HEK293T (cell line): ENCODE measurements around the gene CDC42BPG.

Source experiments
- FOXM1 ChIP-seq: fragments of 450-650 bp; IDR thresholded peaks from 2 replicates; pipeline ENCODE4 v1.6.1; 2017; ENCODE audit warnings: mild to moderate bottlenecking, borderline replicate concordance
- TARDBP ChIP-seq: fragments of 450-650 bp; IDR thresholded peaks from 2 replicates; pipeline ENCODE4 v1.6.1; 2016
- ZNF384 ChIP-seq: fragments of 450-650 bp; IDR thresholded peaks from 2 replicates; pipeline ENCODE4 v1.6.1; 2016

- TF ChIP-seq FOXM1 (no peak), TARDBP (no peak), ZNF384 (no peak)
These were observed at the start of gene CDC42BPG for GRCh38 chr11:64844330-64845128.
